Naive thymus-derived CD8-positive, alpha-beta T cell (primary cell): ENCODE measurements around the gene NKAIN4. TPM values are rescaled to one million over a fixed set of nuclear protein-coding genes. Genes with fewer than 3 reads are reported as not detected.

Experiments used
- ATAC-seq, 2 donors: fragments of 150-1000 bp; cut with Tn5 transposase in 1 of 2; sonication (Bioruptor Pico), chemical (Tn5 transposase) in 1 of 2; 1 replicate in 1 of 2; 2 replicates in 1 of 2; pipeline ENCODE4 v1.10.0; 2021; ENCODE audit warnings: mild to moderate bottlenecking in 2 of 2, moderate library complexity in 2 of 2
- POLR2A ChIA-PET: fragments of 350-600 bp; sonication (Branson Sonifier 250); formaldehyde crosslinking; loops from one replicate; lab custom pipeline; 2021; ENCODE audit warnings: antibody characterized with exemption; lab: Charles Lee
- DNase-seq, 10 donors: peaks; one replicate each; pipeline versions ENCODE4 v3.0.0 to v3.0.0-alpha.2; 2020 to 2022
- H3K27ac Mint-ChIP-seq, 10 donors: one replicate each; pipeline ENCODE4 v1.8.0; 2020 to 2022; ENCODE audit warnings: mild to moderate bottlenecking in 10 of 10, mixed read lengths in 10 of 10, moderate library complexity in 4 of 10, inconsistent platforms in 1 of 10
- H3K27me3 Mint-ChIP-seq, 5 donors: one replicate each; pipeline ENCODE4 v1.8.0; 2021 to 2022; ENCODE audit warnings: mixed read lengths in 5 of 5
- H3K36me3 Mint-ChIP-seq, 3 donors: one replicate each; pipeline ENCODE4 v1.8.0; 2020 to 2022; ENCODE audit warnings: mixed read lengths in 3 of 3, mild to moderate bottlenecking in 2 of 3, inconsistent platforms in 1 of 3
- H3K4me1 Mint-ChIP-seq, 4 donors: one replicate each; pipeline ENCODE4 v1.8.0; 2021 to 2022; ENCODE audit warnings: mixed read lengths in 4 of 4
- H3K4me3 Mint-ChIP-seq, 10 donors: one replicate each; pipeline ENCODE4 v1.8.0; 2020 to 2022; ENCODE audit warnings: mild to moderate bottlenecking in 10 of 10, mixed read lengths in 10 of 10, moderate library complexity in 6 of 10, inconsistent platforms in 1 of 10
- H3K9me3 Mint-ChIP-seq, 9 donors: one replicate each; pipeline ENCODE4 v1.8.0; 2020 to 2022; ENCODE audit warnings: mixed read lengths in 9 of 9, mild to moderate bottlenecking in 3 of 9, inconsistent platforms in 1 of 9, moderate library complexity in 1 of 9
- polyA plus RNA-seq, 3 donors: library from polyadenylated mRNA; unstranded; fragments of 300-500 nt; fragmentation: Illumina TruSeq; gene quantifications; one replicate each; pipeline ENCODE4 v1.2.3, GENCODE V29; 2021
- total RNA-seq, 8 experiments: library from RNA in 2 of 8; stranded (reverse) in 2 of 8; gene quantifications; one replicate each; pipeline ENCODE4 v1.2.3 and lab custom pipeline; 2021 to 2026

The NKAIN4 gene
- total and polyA plus RNA-seq, 5 experiments from 2014 or later: not detected

GRCh38 chr20:63293871-63294535 is 39.7 kb upstream of the NKAIN4 start:
- Mint-ChIP-seq H3K27ac (no peak overlapping the region), H3K9me3 (no peaks in the 10 kb centered on the region)
- no peak for ATAC-seq

GRCh38 chr20:63293456-63293855 is 39.2 kb upstream of the NKAIN4 start:
- peak in 1 of 10 donors; percentile 3 for DNase-seq

More at GRCh38 chr20:63293871-63294535, 39.7 kb upstream of the NKAIN4 start:
- Mint-ChIP-seq H3K4me3 (no peak overlapping the region), H3K27me3 (peaks cover 5 to 23% (median 8%) of the 10 kb centered on the region in 5 donors), H3K36me3 (peaks cover 0 to 2% (median under 1%) of the 10 kb centered on the region in 3 donors), H3K4me1 (peaks cover 6 to 20% (median 11%) of the 10 kb centered on the region in 4 donors)
- DNase-seq: no peak
- POLR2A ChIA-PET: no interaction called here

GRCh38 chr20:63292904-63293303 is 38.6 kb upstream of the NKAIN4 start, which contains the start of gene COL20A1:
Gene COL20A1, plus strand, starts transcription at chr20:63293186. Its CDS starts 1,922 bp downstream, at chr20:63295108.
- POLR2A ChIA-PET: no interaction called here
- Mint-ChIP-seq H3K27me3 (peaks cover 0 to 14% (median 5%) of the 10 kb centered on the region in 5 donors), H3K4me3 (no peak within 1 kb of the TSS), H3K27ac (no peak within 1 kb of the TSS), H3K4me1 (peaks cover 6 to 20% (median 10%) of the 10 kb centered on the region in 4 donors), H3K9me3 (no peaks in the 10 kb centered on the region), H3K36me3 (peaks cover 0 to 8% (median 0%) of the 10 kb centered on the region in 3 donors)
- DNase-seq: no peak
- ATAC-seq: no peak

More at GRCh38 chr20:63293456-63293855, 39.2 kb upstream of the NKAIN4 start:
- Mint-ChIP-seq H3K27me3 (peaks cover 3 to 18% (median 5%) of the 10 kb centered on the region in 5 donors), H3K9me3 (no peaks in the 10 kb centered on the region), H3K4me3 (no peak overlapping the region), H3K4me1 (peaks cover 6 to 20% (median 10%) of the 10 kb centered on the region in 4 donors), H3K36me3 (peaks cover 0 to 5% (median 0%) of the 10 kb centered on the region in 3 donors), H3K27ac (no peak overlapping the region)
- no peak for ATAC-seq
- POLR2A ChIA-PET: no interaction called here

GRCh38 chr20:63292292-63292701 is 38.0 kb upstream of the NKAIN4 start:
- no peak overlapping the region for H3K27ac Mint-ChIP-seq
- H3K36me3 Mint-ChIP-seq: peaks cover 0 to 11% (median 0%) of the 10 kb centered on the region in 3 donors
- no peak overlapping the region for H3K4me3 Mint-ChIP-seq
- peaks cover 6 to 20% (median 10%) of the 10 kb centered on the region in 4 donors for H3K4me1 Mint-ChIP-seq
- DNase-seq: peak in 1 of 10 donors; percentile 4
- H3K27me3 Mint-ChIP-seq: peaks cover 0 to 12% (median 5%) of the 10 kb centered on the region in 5 donors
- no peaks in the 10 kb centered on the region for H3K9me3 Mint-ChIP-seq
- no peak for ATAC-seq
- POLR2A ChIA-PET: no interaction called here

GRCh38 chr20:63291811-63292210 is 37.5 kb upstream of the NKAIN4 start:
- DNase-seq (no peak), ATAC-seq (no peak)
- H3K27me3 Mint-ChIP-seq: peaks cover 0 to 12% (median 5%) of the 10 kb centered on the region in 5 donors
- no peaks in the 10 kb centered on the region for H3K9me3 Mint-ChIP-seq
- H3K4me3 Mint-ChIP-seq: no peak overlapping the region
- H3K36me3 Mint-ChIP-seq: peaks cover 0 to 12% (median 0%) of the 10 kb centered on the region in 3 donors
- no peak overlapping the region for H3K27ac Mint-ChIP-seq
- peaks cover 6 to 20% (median 10%) of the 10 kb centered on the region in 4 donors for H3K4me1 Mint-ChIP-seq
- POLR2A ChIA-PET: no interaction called here

- H3K36me3 Mint-ChIP-seq: peaks cover 0 to 13% (median 0%) of the 10 kb centered on the region in 3 donors
These were observed 36.6 kb upstream of the NKAIN4 start for GRCh38 chr20:63290677-63291472.

GRCh38 chr20:63290136-63290676 is 35.9 kb upstream of the NKAIN4 start:
- no peak for ATAC-seq
- H3K27me3 Mint-ChIP-seq: peaks cover 0 to 5% (median 3%) of the 10 kb centered on the region in 5 donors

More at GRCh38 chr20:63290677-63291472, 36.6 kb upstream of the NKAIN4 start:
- no peak overlapping the region for H3K27ac Mint-ChIP-seq
- no peaks in the 10 kb centered on the region for H3K9me3 Mint-ChIP-seq
- H3K4me1 Mint-ChIP-seq: peaks cover 3 to 17% (median 10%) of the 10 kb centered on the region in 4 donors
- H3K4me3 Mint-ChIP-seq: no peak overlapping the region
- ATAC-seq: peak; percentile 67 to 71
- POLR2A ChIA-PET: no interaction called here
- DNase-seq: peak in 9 of 10 donors; percentile 19 to 72 (median 61)
- peaks cover 0 to 12% (median 3%) of the 10 kb centered on the region in 5 donors for H3K27me3 Mint-ChIP-seq

DNA sequence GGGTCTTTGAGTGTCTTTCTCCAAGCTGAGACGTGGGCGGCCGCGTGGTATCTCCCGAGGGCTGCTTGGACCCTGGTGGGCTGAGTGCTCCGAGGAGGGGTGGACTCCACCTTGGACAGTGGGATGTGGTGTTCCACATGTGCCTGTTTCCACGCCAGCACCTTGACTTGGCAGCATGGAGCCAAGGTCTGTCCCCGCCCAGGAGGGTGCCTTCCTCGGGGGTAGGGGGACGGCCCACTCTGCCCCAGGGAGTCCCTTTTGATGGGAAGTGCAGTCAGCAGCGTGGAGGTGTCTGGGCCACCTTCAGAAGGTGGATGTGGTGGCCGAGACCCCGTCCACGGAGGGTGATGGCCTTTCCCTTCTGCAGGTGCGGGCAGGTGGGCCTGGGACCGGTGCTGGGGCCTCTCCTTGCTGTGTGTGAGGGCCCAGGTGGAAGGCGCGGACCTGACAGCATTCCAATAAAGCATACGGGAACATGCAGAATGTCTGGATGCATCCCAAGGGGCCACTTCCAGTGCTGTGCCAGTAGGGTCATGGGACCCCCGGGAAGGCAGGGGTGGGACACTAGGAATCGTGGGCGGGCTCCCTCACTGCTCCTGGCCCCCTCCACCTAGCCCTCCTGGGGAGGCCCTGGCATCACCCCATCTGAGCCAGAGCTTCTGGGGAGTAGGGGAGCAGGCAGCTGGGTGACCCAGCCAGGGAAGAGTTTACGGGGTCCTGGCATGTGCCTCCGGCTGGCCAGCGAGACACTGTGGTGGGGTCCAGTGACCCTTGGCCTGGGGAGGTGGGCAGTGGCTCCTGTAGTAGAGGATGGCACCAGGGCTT is 35.3 kb upstream of the NKAIN4 start:
- POLR2A ChIA-PET: no interaction called here
- Mint-ChIP-seq H3K27ac (no peak overlapping the region), H3K36me3 (peaks cover 0 to 15% (median 0%) of the 10 kb centered on the region in 3 donors), H3K27me3 (peaks cover 0 to 2% (median 0%) of the 10 kb centered on the region in 5 donors), H3K4me1 (peaks cover 0 to 8% (median under 1%) of the 10 kb centered on the region in 4 donors), H3K4me3 (no peak overlapping the region), H3K9me3 (no peaks in the 10 kb centered on the region)
- DNase-seq: no peak
- ATAC-seq: no peak

More at GRCh38 chr20:63290136-63290676, 35.9 kb upstream of the NKAIN4 start:
- no peak overlapping the region for H3K4me3 Mint-ChIP-seq
- H3K9me3 Mint-ChIP-seq: no peaks in the 10 kb centered on the region
- POLR2A ChIA-PET: no interaction called here
- peaks cover 0 to 11% (median 5%) of the 10 kb centered on the region in 4 donors for H3K4me1 Mint-ChIP-seq
- peak in 1 of 10 donors; percentile 1 for DNase-seq
- no peak overlapping the region for H3K27ac Mint-ChIP-seq
- H3K36me3 Mint-ChIP-seq: peaks cover 0 to 15% (median 0%) of the 10 kb centered on the region in 3 donors

DNA sequence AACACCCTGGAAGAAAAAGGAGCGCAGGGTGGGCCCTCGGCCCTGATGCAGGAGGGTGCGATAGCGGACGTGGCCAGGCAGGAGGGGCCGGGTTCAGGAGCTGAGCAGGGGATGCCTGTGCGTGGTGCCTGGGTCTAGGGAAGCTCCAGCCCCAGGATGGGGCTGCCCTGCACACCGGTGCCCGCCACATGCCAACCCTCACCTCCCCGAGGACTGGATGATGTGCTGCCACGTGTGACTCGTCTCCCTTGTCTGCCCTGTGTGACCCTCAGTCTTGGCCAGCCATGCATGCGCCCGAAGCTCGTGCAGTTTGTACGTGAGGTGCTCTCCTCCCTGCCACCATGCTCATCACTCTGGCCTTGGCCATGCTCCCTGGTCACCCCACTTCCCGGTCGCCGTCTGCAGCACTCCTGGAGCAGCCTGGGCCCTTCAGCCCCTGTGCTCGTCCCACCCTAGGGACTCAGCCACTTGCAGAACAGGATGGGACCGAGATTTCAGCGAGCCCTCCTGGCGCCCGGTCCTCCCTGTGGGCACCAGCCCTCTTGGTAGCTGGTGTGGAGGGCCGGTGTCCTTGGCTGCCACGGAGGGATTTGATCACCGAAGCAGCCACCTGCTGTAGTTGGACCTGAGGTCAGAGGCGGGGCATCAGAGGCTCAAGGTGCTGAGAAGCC is 34.5 kb upstream of the NKAIN4 start:
- H3K27me3 Mint-ChIP-seq: no peaks in the 10 kb centered on the region
- no peaks in the 10 kb centered on the region for H3K9me3 Mint-ChIP-seq
- POLR2A ChIA-PET: no interaction called here
- H3K4me3 Mint-ChIP-seq: no peak overlapping the region
- H3K27ac Mint-ChIP-seq: peak overlapping the region in 3 of 10 donors; percentile 57 to 71 (median 59)
- DNase-seq (no peak), ATAC-seq (no peak)
- peaks cover 0 to 15% (median 0%) of the 10 kb centered on the region in 3 donors for H3K36me3 Mint-ChIP-seq
- H3K4me1 Mint-ChIP-seq: peaks cover 0 to 9% (median 1%) of the 10 kb centered on the region in 4 donors

GRCh38 chr20:63287697-63288580 is 33.7 kb upstream of the NKAIN4 start:
- DNase-seq (no peak), ATAC-seq (no peak)
- H3K9me3 Mint-ChIP-seq: no peaks in the 10 kb centered on the region
- POLR2A ChIA-PET: no interaction called here
- no peak overlapping the region for H3K4me3 Mint-ChIP-seq
- H3K36me3 Mint-ChIP-seq: peaks cover 0 to 16% (median 0%) of the 10 kb centered on the region in 3 donors
- H3K27ac Mint-ChIP-seq: peak overlapping the region in 1 of 10 donors; percentile 44
- peaks cover 0 to 10% (median 2%) of the 10 kb centered on the region in 4 donors for H3K4me1 Mint-ChIP-seq
- H3K27me3 Mint-ChIP-seq: no peaks in the 10 kb centered on the region
